ENCODE results near the gene NDST3. TPM values are rescaled to one million over a fixed set of nuclear protein-coding genes. Genes with fewer than 3 reads are reported as not detected.
A peak's percentile ranks its signal among the peaks of the same experiment; 100 is the strongest.

The NDST3 gene
- total RNA-seq, 1 donor from 2014 or later, result not detected

GRCh38 chr4:118112117-118113046, 78.1 kb downstream of the NDST3 start:
- Mint-ChIP-seq H3K27ac (no peak overlapping the region), H3K9me3 (peaks cover 18% of the 10 kb centered on the region), H3K27me3 (peaks cover 2% of the 10 kb centered on the region), H3K36me3 (ENCODE audit: low read depth) (peaks cover 1% of the 10 kb centered on the region), H3K4me1 (peaks cover 5% of the 10 kb centered on the region), H3K4me3 (no peak overlapping the region)
- intact Hi-C loops (cut with micrococcal nuclease), result loop anchor here (5.0 kb wide), 1 partner anchor 35 kb away; no protein-coding TSS in a partner anchor
- DNase-seq, result no peak

- Mint-ChIP-seq H3K27ac (no peak overlapping the region), H3K4me3 (peak overlapping the region; percentile 29), H3K9me3 (peaks cover 18% of the 10 kb centered on the region), H3K36me3 (ENCODE audit: low read depth) (peaks cover 1% of the 10 kb centered on the region), H3K4me1 (peaks cover 5% of the 10 kb centered on the region), H3K27me3 (peaks cover 2% of the 10 kb centered on the region)
- intact Hi-C loops (cut with micrococcal nuclease), result loop anchor here (5.0 kb wide), 1 partner anchor 36 kb away; no protein-coding TSS in a partner anchor
- DNase-seq, result no peak
Observed at GRCh38 chr4:118113220-118113619, 78.9 kb downstream of the NDST3 start.

- DNase-seq, result no peak
- H3K9me3 Mint-ChIP-seq, result peaks cover 18% of the 10 kb centered on the region
Observed at GRCh38 chr4:118114720-118115119, 80.4 kb downstream of the NDST3 start.

GRCh38 chr4:118120120-118120760, 86.0 kb downstream of the NDST3 start:
- no peaks in the 10 kb centered on the region for H3K36me3 Mint-ChIP-seq (ENCODE audit: low read depth)
- H3K4me3 Mint-ChIP-seq, result no peak overlapping the region
- no peak for DNase-seq
- H3K27ac Mint-ChIP-seq, result no peak overlapping the region
- no peaks in the 10 kb centered on the region for H3K4me1 Mint-ChIP-seq
- peaks cover 10% of the 10 kb centered on the region for H3K27me3 Mint-ChIP-seq
- H3K9me3 Mint-ChIP-seq, result no peaks in the 10 kb centered on the region
- intact Hi-C loops (cut with micrococcal nuclease), result no loop called here

More at GRCh38 chr4:118114720-118115119, 80.4 kb downstream of the NDST3 start:
- intact Hi-C loops (cut with micrococcal nuclease), result loop anchor here (5.0 kb wide), 1 partner anchor 37 kb away; no protein-coding TSS in a partner anchor
- Mint-ChIP-seq H3K4me3 (no peak overlapping the region), H3K36me3 (ENCODE audit: low read depth) (peaks cover 1% of the 10 kb centered on the region), H3K27ac (no peak overlapping the region), H3K27me3 (peaks cover 1% of the 10 kb centered on the region), H3K4me1 (peaks cover 5% of the 10 kb centered on the region)

- Mint-ChIP-seq H3K27me3 (peaks cover 8% of the 10 kb centered on the region), H3K4me3 (no peak overlapping the region), H3K4me1 (no peaks in the 10 kb centered on the region), H3K27ac (no peak overlapping the region), H3K36me3 (ENCODE audit: low read depth) (no peaks in the 10 kb centered on the region), H3K9me3 (no peaks in the 10 kb centered on the region)
- intact Hi-C loops (cut with micrococcal nuclease), result no loop called here
- DNase-seq, result no peak
Observed at GRCh38 chr4:118124997-118125396, 90.7 kb downstream of the NDST3 start.

GRCh38 chr4:118139241-118139640, 105.0 kb downstream of the NDST3 start:
- Mint-ChIP-seq H3K27ac (no peak overlapping the region), H3K27me3 (peaks cover 3% of the 10 kb centered on the region), H3K4me1 (no peaks in the 10 kb centered on the region), H3K4me3 (no peak overlapping the region), H3K36me3 (ENCODE audit: low read depth) (no peaks in the 10 kb centered on the region), H3K9me3 (peaks cover 3% of the 10 kb centered on the region)
- DNase-seq, result no peak
- intact Hi-C loops (cut with micrococcal nuclease), result no loop called here

GRCh38 chr4:118141240-118141639, 107.0 kb downstream of the NDST3 start:
- Mint-ChIP-seq H3K27ac (no peak overlapping the region), H3K4me1 (no peaks in the 10 kb centered on the region), H3K4me3 (no peak overlapping the region), H3K9me3 (peaks cover 3% of the 10 kb centered on the region), H3K27me3 (no peaks in the 10 kb centered on the region), H3K36me3 (ENCODE audit: low read depth) (no peaks in the 10 kb centered on the region)
- intact Hi-C loops (cut with micrococcal nuclease), result no loop called here
- no peak for DNase-seq

GRCh38 chr4:118154649-118155048, 120.4 kb downstream of the NDST3 start:
- peaks cover 9% of the 10 kb centered on the region for H3K9me3 Mint-ChIP-seq
- intact Hi-C loops (cut with micrococcal nuclease), result no loop called here
- peaks cover 2% of the 10 kb centered on the region for H3K4me1 Mint-ChIP-seq

GRCh38 chr4:118155516-118155915, 121.2 kb downstream of the NDST3 start:
- Mint-ChIP-seq H3K4me1 (peaks cover 2% of the 10 kb centered on the region), H3K9me3 (peaks cover 9% of the 10 kb centered on the region), H3K27me3 (no peaks in the 10 kb centered on the region), H3K27ac (no peak overlapping the region), H3K4me3 (no peak overlapping the region), H3K36me3 (ENCODE audit: low read depth) (no peaks in the 10 kb centered on the region)
- DNase-seq, result no peak
- intact Hi-C loops (cut with micrococcal nuclease), result no loop called here

More at GRCh38 chr4:118154649-118155048, 120.4 kb downstream of the NDST3 start:
- no peak for DNase-seq
- H3K27ac Mint-ChIP-seq, result no peak overlapping the region
- no peaks in the 10 kb centered on the region for H3K36me3 Mint-ChIP-seq (ENCODE audit: low read depth)
- no peak overlapping the region for H3K4me3 Mint-ChIP-seq
- no peaks in the 10 kb centered on the region for H3K27me3 Mint-ChIP-seq

- DNase-seq, result no peak
- Mint-ChIP-seq H3K4me1 (peaks cover 2% of the 10 kb centered on the region), H3K4me3 (no peak overlapping the region), H3K36me3 (ENCODE audit: low read depth) (no peaks in the 10 kb centered on the region), H3K9me3 (peaks cover 9% of the 10 kb centered on the region), H3K27ac (no peak overlapping the region), H3K27me3 (no peaks in the 10 kb centered on the region)
- intact Hi-C loops (cut with micrococcal nuclease), result no loop called here
Observed at GRCh38 chr4:118158763-118159375, 124.6 kb downstream of the NDST3 start.

- intact Hi-C loops (cut with micrococcal nuclease), result no loop called here
- H3K27me3 Mint-ChIP-seq, result peaks cover 2% of the 10 kb centered on the region
- no peak overlapping the region for H3K4me3 Mint-ChIP-seq
- H3K4me1 Mint-ChIP-seq, result peaks cover 10% of the 10 kb centered on the region
- DNase-seq, result no peak
- no peak overlapping the region for H3K27ac Mint-ChIP-seq
- peaks cover 8% of the 10 kb centered on the region for H3K9me3 Mint-ChIP-seq
- no peaks in the 10 kb centered on the region for H3K36me3 Mint-ChIP-seq (ENCODE audit: low read depth)
Observed at GRCh38 chr4:118167306-118167705, 133.0 kb downstream of the NDST3 start.

- no peak overlapping the region for H3K27ac Mint-ChIP-seq
- H3K27me3 Mint-ChIP-seq, result no peaks in the 10 kb centered on the region
- no peak overlapping the region for H3K4me3 Mint-ChIP-seq
- H3K4me1 Mint-ChIP-seq, result peaks cover 30% of the 10 kb centered on the region
- intact Hi-C loops (cut with micrococcal nuclease), result loop anchor here (5.0 kb wide), 1 partner anchor 84 kb away; no protein-coding TSS in a partner anchor
- H3K36me3 Mint-ChIP-seq (ENCODE audit: low read depth), result no peaks in the 10 kb centered on the region
- peaks cover 4% of the 10 kb centered on the region for H3K9me3 Mint-ChIP-seq
- DNase-seq, result no peak
Observed at GRCh38 chr4:118171381-118171780, 137.1 kb downstream of the NDST3 start.

GRCh38 chr4:118173126-118173525, 138.8 kb downstream of the NDST3 start:
- H3K9me3 Mint-ChIP-seq, result peaks cover 4% of the 10 kb centered on the region
- no peak for DNase-seq
- H3K4me3 Mint-ChIP-seq, result peak overlapping the region; percentile 44
- intact Hi-C loops (cut with micrococcal nuclease), result loop anchor here (5.0 kb wide), 1 partner anchor 86 kb away; no protein-coding TSS in a partner anchor
- H3K36me3 Mint-ChIP-seq (ENCODE audit: low read depth), result no peaks in the 10 kb centered on the region
- peak overlapping the region; percentile 20 for H3K27ac Mint-ChIP-seq
- peaks cover 30% of the 10 kb centered on the region for H3K4me1 Mint-ChIP-seq
- H3K27me3 Mint-ChIP-seq, result no peaks in the 10 kb centered on the region
